GM18526 (cell line): ENCODE data around the gene CFAP52.

Experiments used
- POLR2A ChIP-seq: IDR thresholded peaks from 3 replicates; pipeline ENCODE4 v1.6.1; 2011; ENCODE audit not compliant: insufficient read length; ENCODE audit errors: extremely low read depth

CFAP52 gene, protein sequence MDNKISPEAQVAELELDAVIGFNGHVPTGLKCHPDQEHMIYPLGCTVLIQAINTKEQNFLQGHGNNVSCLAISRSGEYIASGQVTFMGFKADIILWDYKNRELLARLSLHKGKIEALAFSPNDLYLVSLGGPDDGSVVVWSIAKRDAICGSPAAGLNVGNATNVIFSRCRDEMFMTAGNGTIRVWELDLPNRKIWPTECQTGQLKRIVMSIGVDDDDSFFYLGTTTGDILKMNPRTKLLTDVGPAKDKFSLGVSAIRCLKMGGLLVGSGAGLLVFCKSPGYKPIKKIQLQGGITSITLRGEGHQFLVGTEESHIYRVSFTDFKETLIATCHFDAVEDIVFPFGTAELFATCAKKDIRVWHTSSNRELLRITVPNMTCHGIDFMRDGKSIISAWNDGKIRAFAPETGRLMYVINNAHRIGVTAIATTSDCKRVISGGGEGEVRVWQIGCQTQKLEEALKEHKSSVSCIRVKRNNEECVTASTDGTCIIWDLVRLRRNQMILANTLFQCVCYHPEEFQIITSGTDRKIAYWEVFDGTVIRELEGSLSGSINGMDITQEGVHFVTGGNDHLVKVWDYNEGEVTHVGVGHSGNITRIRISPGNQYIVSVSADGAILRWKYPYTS

DNA sequence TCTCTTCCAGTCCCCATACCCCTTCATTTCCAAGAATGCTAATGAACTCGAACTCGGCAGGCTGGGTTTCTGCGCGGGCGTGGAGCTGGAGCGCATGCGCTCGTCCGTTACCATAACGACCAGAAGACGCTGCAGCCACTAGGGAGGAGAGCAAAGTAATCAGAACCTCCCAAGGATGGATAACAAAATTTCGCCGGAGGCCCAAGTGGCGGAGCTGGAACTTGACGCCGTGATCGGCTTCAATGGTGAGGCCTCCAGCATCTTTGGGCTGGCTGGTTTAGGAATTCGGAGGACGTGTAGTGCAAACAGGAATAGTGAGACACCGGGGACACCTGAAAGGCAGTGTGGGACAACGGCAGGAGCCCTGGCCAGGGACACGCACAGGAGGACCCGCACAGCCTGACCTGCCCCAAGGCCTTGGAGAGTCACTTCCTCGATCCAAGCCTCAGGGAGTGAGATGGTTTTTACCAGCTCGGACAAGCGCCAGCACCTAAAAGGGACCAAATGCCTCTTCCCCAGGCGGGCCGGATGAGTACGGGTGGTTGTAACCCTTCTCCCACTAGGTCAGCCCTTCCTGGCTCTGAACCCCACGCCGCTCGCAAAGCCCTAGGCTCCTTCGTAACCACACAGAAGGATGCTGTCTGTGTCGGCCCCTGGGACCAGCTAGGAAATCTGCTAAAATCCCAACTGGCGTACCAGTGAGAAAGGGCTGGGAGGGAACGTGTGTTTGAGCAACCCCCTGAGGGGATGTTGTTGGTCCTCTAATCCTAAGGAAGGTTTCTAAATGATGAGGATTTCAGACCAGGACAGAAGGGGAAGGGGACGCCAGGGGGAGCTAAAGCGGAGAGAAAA, at the start of gene CFAP52:
CFAP52 (plus strand) TSS at position 122 of the 852 bp plus-strand sequence; CDS start at position 176, 54 bp downstream.
- TF ChIP-seq POLR2A: no peak

DNA sequence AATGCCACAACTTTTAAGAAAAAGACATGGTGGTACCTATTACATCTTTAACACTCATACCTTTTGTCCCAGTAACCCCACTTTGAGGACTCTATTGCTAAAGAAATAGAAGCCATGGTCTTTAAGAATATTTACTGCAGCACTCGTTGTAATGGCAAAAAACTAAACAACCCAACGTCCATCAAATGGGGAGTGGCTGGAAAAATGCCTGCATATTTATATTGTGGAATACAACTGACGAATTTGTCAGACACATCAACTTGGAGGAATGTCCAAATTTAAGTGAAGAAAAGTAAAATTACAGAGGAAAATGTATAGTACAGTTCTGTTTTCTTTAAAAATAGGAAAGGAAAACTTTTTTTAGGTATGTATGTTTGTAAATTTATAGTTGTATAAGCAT, 48.7 kb upstream of the CFAP52 start:
- TF ChIP-seq POLR2A: no peak

DNA sequence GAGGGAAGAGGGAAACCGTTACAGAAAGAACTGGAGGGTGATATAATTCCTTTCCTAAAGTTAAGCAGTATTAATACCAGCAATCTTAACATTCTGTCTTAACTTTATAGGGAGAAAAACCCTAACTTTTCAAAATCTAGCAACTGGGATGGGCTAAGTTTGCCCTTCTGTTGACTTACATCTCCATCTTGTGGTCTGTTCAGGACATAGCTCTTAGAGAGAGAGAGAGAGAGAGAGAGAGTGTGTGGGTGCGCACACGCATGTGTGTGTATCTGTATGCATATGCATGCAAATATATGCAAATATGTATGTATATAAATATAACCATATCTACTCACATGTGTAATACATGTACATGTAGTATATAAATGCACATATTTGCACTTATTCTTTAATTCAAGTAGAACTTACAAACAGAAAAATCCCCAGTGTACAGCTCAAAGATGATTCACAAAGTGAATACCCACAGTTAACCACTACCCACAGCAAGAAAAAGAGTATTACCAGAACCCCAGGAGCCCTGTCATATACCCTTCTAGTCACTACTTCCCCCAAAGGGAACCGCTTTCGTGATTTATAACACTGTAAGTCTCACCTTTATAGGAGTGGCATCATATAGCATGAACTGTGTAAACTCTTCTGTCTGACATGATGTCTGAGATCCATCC, 47.3 kb upstream of the CFAP52 start:
- no peak for TF ChIP-seq POLR2A

DNA sequence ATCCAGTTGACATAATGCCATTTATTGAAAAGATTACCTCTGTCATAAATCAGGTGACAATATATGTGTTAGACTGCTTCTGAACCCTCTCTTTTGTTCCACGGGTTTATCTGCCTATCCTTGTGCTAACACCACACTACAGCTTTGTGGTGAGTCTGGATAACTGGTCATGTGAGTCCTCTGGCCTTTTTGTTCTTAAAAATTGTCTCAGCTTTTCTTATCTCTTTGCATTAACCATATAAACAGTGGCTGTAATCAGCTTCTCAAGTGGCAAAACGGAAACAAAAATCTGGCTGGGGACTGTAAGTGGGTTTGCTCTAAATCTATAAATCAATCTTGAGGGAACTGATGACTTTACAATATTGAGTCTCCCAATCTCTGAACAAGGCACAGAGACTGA, 45.4 kb upstream of the CFAP52 start:
- TF ChIP-seq POLR2A: no peak

DNA sequence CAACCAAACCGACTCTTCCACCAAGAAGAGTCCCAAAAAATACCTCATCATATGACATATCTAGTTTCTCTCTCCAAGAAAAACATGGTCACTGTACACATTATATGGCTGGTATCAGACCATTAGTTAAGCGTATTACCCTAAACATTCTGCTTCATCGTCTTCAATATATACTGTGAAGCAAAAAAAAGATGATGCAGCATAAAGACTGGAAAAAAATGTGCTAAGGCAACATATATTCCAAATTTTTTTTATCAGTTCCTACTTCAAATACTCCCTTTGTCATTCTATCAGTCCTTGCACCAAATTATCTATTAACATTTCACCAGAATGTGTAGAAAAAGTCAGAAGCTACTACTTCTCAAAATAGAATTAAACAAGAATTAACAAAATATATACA, 43.7 kb upstream of the CFAP52 start:
- no peak for TF ChIP-seq POLR2A

DNA sequence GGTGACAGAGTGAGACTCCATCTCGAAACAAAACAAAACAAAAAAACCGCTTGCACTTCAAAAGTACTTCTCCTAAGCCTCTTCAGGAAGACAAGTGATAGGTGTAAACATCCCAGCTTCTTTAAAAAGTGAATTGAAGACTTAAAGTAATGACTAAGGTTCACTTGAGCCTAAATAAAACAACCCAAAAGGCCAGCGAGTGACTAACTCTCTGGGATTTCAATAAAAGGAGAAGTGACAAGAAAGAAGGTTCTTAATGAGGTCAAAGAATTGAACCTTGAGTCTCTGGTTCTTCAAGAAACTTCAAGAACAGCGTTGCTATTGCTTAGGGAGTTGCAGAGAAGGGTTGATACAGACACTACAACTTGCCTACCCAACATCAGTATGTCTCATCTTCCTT, 43.0 kb upstream of the CFAP52 start:
- TF ChIP-seq POLR2A: no peak

DNA sequence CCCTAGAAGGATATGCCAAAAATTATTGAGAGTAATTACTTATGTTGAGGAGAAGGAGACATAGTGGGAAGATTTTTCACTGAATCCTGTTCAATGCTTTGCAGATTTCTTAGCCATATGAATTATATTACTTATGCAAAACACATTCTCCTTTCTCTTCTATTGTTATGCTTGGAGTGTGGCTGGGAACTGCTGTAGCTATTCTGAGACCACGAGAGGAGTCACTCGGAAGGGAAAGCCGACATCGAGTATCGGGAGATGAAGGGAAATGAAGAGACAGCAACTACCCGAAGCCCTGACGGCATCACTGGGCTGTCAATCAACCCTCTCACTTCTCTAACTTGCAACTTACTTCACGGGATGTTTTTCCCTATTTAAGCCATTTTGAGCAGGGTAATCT, 40.4 kb upstream of the CFAP52 start:
- TF ChIP-seq POLR2A: no peak

DNA sequence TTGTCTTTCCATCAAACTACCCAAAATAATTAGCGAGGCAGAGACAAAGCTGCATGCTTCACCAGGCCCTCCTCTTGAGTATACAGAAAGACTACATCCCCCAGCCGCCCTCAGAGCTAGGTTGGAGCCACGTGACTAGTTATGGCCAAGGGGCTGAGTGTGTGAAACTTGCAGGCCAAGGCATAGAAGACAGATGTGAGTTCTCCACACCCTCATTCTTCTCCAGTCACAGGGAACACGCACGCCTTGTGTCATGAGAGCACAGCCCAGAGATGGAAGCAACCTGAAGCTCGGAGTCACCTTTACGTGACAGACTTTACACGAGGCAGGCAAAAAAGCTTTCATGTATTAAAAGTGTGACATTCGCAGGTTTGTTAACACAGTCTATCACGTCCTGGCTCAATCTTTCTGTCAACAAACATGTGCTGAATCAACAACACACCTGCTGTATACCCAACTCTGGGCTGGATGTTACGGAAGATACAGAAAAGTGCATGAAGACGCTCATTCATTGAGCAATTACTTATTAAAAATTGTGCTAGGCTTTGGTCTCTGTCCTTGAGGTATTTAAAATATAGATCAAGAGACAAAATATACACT, 39.2 kb upstream of the CFAP52 start:
- TF ChIP-seq POLR2A: no peak

DNA sequence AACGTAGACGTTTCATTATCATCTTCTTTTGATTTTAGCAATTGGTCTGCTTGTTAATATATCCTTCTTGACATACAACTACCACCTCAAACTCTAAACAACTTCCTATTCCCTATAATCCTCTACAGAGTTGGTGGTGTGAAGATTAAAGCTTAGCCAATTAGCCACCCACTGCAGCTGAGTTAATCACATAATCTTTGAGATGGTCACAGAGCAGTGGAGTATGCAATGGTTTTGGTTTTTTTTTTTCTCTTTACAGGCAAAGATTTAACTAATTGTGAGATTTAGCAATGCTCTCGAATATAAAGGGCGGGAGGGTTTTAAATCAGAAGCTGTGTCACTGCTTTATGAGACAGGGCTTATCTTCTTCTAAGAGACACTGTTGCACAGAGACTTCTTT, 37.8 kb upstream of the CFAP52 start:
- no peak for TF ChIP-seq POLR2A

DNA sequence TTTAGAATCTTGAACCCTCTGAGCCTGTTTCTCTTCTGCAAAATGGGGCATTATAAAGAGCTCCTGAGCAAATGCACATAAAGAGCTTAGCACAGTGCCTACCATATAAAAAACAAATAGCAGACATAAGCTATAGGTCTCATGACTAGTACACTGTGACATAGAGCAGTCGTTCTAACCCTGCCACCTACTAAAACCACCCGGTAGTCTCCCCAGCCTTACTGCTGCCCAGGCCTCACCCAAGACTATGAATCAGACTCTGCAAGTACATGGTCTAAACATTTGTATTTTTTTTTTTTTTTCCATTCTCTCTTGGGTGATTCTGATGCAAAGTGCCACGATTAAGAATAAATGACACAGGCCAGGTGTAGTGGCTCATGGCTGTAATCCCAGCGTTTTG, 34.7 kb upstream of the CFAP52 start:
- TF ChIP-seq POLR2A: no peak

DNA sequence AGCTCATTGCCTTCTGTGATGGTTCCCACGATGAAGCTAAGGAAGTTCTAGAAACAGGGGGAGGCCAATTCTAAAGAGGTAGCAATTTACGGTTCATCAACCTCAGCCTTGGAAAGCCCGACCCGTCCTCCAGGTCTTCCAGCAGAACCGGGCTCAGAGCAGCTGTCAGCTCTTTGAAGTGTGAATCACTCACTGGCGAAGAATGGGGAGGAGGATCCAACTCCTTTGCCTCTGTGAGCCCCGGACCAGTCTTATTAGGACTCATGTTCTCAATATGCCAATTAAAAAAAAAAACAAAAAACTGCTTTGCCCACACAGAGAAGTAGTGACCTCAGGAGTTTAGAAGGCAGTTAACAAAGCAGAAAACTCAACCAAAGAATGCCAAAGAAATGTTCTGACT, 32.2 kb upstream of the CFAP52 start:
- TF ChIP-seq POLR2A: no peak

DNA sequence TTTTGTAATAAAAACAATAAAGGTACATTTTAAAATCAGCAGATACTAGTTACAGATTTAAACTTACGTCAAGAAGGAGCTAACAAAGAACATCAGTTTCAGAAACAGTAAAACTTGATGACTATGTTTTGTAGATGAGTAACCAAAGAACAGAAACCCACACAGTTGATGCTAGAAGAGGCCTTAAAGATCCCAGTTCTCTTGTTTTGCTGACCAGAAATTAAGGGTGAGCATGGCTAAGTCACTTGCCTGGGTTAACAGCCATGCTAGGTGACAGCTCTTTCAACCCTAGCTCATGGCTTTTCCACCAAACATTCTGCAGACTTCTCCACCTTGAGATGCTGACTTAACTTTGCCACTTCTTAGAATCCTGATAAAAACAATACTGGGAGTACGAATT, 27.2 kb upstream of the CFAP52 start:
- TF ChIP-seq POLR2A: no peak

DNA sequence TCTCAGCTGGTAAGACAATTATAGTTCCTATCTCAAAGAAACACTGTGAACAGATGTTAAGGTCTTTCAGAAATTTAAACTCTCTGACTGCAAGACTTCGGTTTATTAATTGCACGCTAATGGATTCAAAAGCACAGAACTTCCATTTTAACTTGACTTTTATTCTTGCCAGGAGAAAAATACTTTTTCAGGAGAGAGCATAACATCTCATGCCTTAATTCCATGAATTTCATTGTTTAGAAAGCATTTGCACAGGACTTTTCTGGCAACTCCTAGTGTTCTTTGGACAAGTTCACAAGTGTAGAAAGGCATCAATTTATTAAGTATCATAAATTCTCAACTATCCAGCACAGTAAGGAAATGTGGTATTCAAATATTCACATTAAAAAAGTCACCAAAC, 23.3 kb upstream of the CFAP52 start:
- TF ChIP-seq POLR2A: no peak

DNA sequence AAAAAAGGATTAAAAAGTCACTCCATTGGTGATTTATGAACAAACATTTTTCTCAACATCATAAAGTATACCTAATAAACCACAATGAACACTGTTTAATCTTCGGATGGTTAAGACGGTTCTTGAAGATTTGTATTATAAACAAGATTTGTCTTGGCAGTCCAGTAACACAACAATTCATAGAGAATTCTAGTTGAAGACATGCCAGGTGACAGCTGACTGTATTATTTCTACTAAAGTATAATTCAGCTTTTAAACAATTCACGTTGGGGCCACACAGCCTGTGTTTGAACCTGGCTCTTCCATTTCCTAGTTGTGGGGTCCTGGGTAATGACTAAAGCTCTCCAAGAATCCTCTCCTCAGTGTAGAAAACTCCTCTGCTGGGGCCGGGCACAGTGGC, 22.8 kb upstream of the CFAP52 start:
- TF ChIP-seq POLR2A: no peak
